Measurements from ENCODE around the gene KCTD17. TPM values are rescaled to one million over a fixed set of nuclear protein-coding genes. Genes with fewer than 3 reads are reported as not detected.

KCTD17 gene
- total RNA-seq, 4 donors from 2014 or later, result 7.4 to 24.7 (median 20.2) TPM

DNA sequence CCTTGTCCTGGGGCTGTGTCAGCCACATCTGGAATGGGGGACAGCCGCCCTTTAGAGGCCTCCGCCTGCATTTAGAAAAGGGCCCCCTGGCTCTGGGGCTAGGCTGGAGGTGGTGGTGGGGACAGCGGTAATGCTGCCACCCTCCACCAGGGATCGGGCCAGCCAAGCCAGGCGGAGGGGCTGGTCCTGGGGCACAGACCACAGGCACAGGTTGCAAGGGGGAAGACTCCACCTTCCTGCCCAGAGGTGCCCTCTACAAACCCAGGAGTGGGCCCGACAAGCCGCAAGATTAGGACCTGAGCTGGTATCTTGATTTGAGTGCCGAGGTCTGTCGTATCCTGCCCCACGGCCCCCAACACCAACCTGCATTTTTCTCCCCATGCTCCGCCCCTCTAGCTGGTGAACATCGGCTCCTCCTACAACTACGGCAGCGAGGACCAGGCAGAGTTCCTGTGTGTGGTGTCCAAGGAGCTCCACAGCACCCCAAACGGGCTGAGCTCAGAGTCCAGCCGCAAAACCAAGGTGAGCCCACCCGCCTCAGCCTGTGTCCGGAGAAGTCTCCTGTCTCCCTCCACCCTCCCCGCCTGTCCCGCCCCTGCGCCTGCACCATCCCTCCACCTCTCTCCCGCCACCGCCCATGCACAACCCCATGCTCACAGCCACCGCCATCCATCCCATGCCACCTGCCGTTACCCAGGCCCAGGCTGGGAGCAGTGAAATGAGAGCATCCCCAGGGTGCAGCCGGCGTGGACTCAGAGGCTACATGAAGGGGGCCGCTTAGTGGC lies 7.6 kb downstream of the KCTD17 start:
- Histone ChIP-seq H3K36me3 (peaks cover 0 to 83% (median 0%) of the 10 kb centered on the region in 3 donors), H3K27me3 (no peaks in the 10 kb centered on the region), H3K4me3 (no peak overlapping the region), H3K27ac (no peak overlapping the region), H3K9me3 (no peaks in the 10 kb centered on the region), H3K4me1 (no peaks in the 10 kb centered on the region)
- no peak for DNase-seq (ENCODE audit: low spot score in 2 of 2)
- TF ChIP-seq POLR2A (IDR thresholded peaks at IDR 0.05) (no peak), EP300 (IDR thresholded peaks at IDR 0.05) (no peak)
- TF ChIP-seq, protein P1, sequence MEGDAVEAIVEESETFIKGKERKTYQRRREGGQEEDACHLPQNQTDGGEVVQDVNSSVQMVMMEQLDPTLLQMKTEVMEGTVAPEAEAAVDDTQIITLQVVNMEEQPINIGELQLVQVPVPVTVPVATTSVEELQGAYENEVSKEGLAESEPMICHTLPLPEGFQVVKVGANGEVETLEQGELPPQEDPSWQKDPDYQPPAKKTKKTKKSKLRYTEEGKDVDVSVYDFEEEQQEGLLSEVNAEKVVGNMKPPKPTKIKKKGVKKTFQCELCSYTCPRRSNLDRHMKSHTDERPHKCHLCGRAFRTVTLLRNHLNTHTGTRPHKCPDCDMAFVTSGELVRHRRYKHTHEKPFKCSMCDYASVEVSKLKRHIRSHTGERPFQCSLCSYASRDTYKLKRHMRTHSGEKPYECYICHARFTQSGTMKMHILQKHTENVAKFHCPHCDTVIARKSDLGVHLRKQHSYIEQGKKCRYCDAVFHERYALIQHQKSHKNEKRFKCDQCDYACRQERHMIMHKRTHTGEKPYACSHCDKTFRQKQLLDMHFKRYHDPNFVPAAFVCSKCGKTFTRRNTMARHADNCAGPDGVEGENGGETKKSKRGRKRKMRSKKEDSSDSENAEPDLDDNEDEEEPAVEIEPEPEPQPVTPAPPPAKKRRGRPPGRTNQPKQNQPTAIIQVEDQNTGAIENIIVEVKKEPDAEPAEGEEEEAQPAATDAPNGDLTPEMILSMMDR (IDR thresholded peaks at IDR 0.05), result no peak
- WGBS, 2 donors, result 89 to 90% methylated on average over 27 to 28 of the region's 28 CpGs

DNA sequence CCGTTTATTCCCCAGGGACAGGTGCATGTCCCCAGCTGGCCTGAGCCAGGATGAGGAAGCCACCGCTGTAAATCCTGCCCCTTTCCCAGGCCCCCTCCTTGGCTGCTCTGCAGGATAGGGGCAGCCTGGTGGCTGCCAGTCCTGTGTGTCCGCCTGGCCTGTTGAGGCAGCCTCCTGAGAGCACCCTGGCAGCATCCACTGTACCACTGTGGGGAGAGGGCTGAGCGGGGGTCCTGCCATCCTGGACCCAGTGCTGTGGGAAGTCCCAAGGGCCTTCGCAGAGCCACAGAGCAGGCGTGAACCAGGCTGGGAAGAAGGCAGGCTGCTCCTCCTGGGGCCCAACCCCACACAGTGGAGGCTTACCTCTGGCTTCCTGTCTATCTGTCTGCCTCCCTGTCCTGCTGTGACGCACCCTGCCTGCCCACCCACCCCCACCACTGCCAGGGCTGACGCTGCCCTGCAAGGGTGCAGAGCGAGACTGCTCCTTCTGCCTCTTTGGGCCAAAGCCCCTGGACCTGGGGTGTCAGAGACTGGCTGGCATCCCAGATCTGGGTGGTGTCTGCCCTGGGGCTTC lies 8.4 kb downstream of the KCTD17 start:
- Histone ChIP-seq H3K27ac (no peak overlapping the region), H3K4me1 (no peaks in the 10 kb centered on the region), H3K4me3 (no peak overlapping the region), H3K36me3 (peaks cover 0 to 78% (median 0%) of the 10 kb centered on the region in 3 donors), H3K27me3 (no peaks in the 10 kb centered on the region), H3K9me3 (no peaks in the 10 kb centered on the region)
- no peak for DNase-seq (ENCODE audit: low spot score in 2 of 2)
- WGBS, 2 donors, result 82 to 88% methylated on average over 7 to 9 of the region's 9 CpGs
- TF ChIP-seq, protein P1 (IDR thresholded peaks at IDR 0.05), result no peak

DNA sequence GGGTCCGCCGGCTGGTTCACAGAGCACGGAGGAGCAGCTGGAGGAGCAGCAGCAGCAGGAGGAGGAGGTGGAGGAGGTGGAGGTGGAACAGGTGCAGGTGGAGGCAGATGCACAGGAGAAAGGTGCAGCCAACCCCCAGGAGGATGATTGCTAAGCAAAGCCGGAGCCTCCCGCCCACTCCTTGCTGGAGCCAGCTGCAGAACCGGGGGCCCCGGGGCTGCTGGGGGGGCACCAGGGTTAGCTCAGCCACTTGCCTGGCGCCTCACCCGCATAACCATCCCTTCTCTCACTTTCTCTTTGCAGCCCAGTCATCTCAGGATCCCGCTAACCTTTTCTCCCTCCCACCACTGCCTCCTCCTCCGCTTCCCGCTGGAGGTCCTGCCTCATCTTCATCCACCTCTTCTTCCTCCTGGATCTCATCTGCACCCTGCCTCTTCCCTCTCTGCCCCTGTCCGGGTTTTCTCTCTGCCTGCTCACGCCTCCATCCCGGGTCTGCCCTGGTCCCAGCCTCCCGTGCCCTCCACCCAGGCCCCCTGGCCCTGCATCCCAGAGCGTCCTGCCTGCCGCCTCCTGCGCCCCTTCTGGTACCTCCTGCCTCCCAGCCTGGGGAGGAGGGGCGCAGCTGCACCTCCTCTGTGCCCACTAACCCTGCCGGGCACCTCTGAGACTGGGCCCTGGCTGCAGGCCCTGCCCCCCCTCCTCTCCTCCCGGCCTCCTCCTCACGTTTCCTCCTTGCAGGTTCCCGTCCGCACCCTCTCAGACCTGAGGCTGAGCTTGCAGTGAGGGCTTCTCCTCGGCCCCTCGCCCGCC lies 9.5 kb downstream of the KCTD17 start:
- H3K27ac ChIP-seq, result no peak overlapping the region
- no peaks in the 10 kb centered on the region for H3K9me3 ChIP-seq
- no peaks in the 10 kb centered on the region for H3K4me1 ChIP-seq
- H3K4me3 ChIP-seq, result no peak overlapping the region
- H3K27me3 ChIP-seq, result no peaks in the 10 kb centered on the region
- peaks cover 0 to 68% (median 0%) of the 10 kb centered on the region in 3 donors for H3K36me3 ChIP-seq
- no peak for TF ChIP-seq POLR2A (IDR thresholded peaks at IDR 0.05)
- no peak for TF ChIP-seq EP300 (IDR thresholded peaks at IDR 0.05)
- TF ChIP-seq, protein P1 (IDR thresholded peaks at IDR 0.05), result no peak
- no peak for DNase-seq (ENCODE audit: low spot score in 2 of 2)
- 74 to 78% methylated on average over 28 of the region's 28 CpGs for WGBS, 2 donors

DNA sequence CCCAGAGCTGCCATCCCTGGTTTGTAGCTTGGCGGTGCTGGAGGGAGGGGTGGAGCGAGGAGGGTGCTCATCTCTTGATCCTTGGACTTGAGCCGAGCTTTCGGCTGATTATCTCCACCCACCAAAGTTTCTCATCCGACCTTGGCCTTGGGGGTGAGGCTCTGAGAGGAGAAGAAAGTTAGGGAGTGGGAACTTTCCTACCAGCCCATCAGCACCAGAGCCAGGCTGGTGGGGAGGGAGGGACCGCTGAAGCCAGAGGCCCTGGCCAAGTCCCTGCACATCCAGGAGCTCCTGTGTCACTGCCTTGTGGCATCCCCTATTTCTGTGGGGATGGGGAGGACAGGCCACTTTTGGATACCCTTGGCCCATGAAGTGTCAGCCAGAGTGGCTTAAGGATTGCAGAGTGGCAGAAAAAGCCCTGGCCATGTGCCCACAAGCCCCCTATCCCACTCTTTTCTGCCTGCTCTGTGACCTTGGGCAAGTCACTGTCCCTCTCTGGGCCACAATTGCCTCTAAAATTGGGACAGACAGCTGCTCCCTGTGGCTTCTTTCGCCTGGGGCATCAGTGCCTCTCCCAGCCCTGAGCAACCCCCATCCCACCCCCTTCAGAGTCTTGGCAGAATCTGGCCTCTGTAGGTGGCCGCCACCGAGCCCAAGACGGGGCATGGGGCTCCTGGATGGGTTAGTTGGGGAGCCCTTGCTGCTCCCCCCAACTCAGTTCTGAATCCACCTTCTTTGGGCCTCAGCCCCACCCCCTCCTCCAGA lies 10.3 kb downstream of the KCTD17 start:
- Histone ChIP-seq H3K4me1 (no peaks in the 10 kb centered on the region), H3K36me3 (peaks cover 0 to 60% (median 0%) of the 10 kb centered on the region in 3 donors), H3K9me3 (no peaks in the 10 kb centered on the region), H3K4me3 (no peak overlapping the region), H3K27me3 (no peaks in the 10 kb centered on the region), H3K27ac (no peak overlapping the region)
- TF ChIP-seq POLR2A (IDR thresholded peaks at IDR 0.05), result no peak
- TF ChIP-seq, protein P1 (IDR thresholded peaks at IDR 0.05), result no peak
- TF ChIP-seq EP300 (IDR thresholded peaks at IDR 0.05), result no peak
- 75 to 85% methylated on average over 10 of the region's 10 CpGs for WGBS, 2 donors
- DNase-seq (ENCODE audit: low spot score in 2 of 2), result no peak

All from tibial nerve (tissue), 4 donors.